ENCODE measurements around the gene PSMB2.
A peak's percentile ranks its signal among the peaks of the same experiment; 100 is the strongest.
"Not testable (repeated sequence)": the region's sequence is repeated elsewhere in the genome, so short reads cannot be mapped to it uniquely, and the experiment has no call there.

The PSMB2 gene

GRCh38 chr1:35591211-35591610, 50.1 kb downstream of the PSMB2 start:
- no peak for DNase-seq

GRCh38 chr1:35590476-35591040, 50.8 kb downstream of the PSMB2 start:
- no peak for DNase-seq

- DNase-seq, result no peak
These were observed 51.6 kb downstream of the PSMB2 start for GRCh38 chr1:35589516-35590427.

GRCh38 chr1:35588197-35588910, 53.0 kb downstream of the PSMB2 start:
- DNase-seq, result no peak

- no peak for DNase-seq
These were observed 53.6 kb downstream of the PSMB2 start for GRCh38 chr1:35587736-35588135.

GRCh38 chr1:35586808-35587207, 54.5 kb downstream of the PSMB2 start:
- no peak for DNase-seq

GRCh38 chr1:35585805-35586204, 55.5 kb downstream of the PSMB2 start:
- DNase-seq, result not testable (repeated sequence)

- DNase-seq, result no peak
These were observed 56.0 kb downstream of the PSMB2 start for GRCh38 chr1:35585281-35585680.

GRCh38 chr1:35581621-35582020, 59.7 kb downstream of the PSMB2 start:
- not testable (repeated sequence) for DNase-seq

GRCh38 chr1:35580949-35581388, 60.4 kb downstream of the PSMB2 start:
- DNase-seq, result no peak

- DNase-seq, result peak; percentile 49
These were observed 64.0 kb downstream of the PSMB2 start for GRCh38 chr1:35577071-35577998.

GRCh38 chr1:35576766-35577070, 64.6 kb downstream of the PSMB2 start:
- not testable (repeated sequence) for DNase-seq

GRCh38 chr1:35576061-35576765, 65.1 kb downstream of the PSMB2 start:
- DNase-seq, result no peak

GRCh38 chr1:35575416-35575958, 65.8 kb downstream of the PSMB2 start:
- DNase-seq, result no peak

- DNase-seq, result no peak
These were observed 66.5 kb downstream of the PSMB2 start for GRCh38 chr1:35574655-35575415.

GRCh38 chr1:35574125-35574654, 67.1 kb downstream of the PSMB2 start:
- DNase-seq, result no peak

- DNase-seq, result no peak
These were observed 67.9 kb downstream of the PSMB2 start, which contains the start of gene TFAP2E for GRCh38 chr1:35573198-35574124. TSS of gene TFAP2E (plus strand) at chr1:35573314. CDS start at chr1:35573578, 264 bp downstream.

- no peak for DNase-seq
These were observed 69.0 kb downstream of the PSMB2 start for GRCh38 chr1:35572296-35572695.

- no peak for DNase-seq
These were observed 70.1 kb downstream of the PSMB2 start for GRCh38 chr1:35571263-35571662.

Measured in stimulated activated CD4-positive, alpha-beta T cell treated with anti-CD3 and anti-CD28 coated beads, Interleukin-4, amount 100 ng/mL, for 1 hour (primary cell).